ENCODE measurements around the gene CYTH4.

DNA sequence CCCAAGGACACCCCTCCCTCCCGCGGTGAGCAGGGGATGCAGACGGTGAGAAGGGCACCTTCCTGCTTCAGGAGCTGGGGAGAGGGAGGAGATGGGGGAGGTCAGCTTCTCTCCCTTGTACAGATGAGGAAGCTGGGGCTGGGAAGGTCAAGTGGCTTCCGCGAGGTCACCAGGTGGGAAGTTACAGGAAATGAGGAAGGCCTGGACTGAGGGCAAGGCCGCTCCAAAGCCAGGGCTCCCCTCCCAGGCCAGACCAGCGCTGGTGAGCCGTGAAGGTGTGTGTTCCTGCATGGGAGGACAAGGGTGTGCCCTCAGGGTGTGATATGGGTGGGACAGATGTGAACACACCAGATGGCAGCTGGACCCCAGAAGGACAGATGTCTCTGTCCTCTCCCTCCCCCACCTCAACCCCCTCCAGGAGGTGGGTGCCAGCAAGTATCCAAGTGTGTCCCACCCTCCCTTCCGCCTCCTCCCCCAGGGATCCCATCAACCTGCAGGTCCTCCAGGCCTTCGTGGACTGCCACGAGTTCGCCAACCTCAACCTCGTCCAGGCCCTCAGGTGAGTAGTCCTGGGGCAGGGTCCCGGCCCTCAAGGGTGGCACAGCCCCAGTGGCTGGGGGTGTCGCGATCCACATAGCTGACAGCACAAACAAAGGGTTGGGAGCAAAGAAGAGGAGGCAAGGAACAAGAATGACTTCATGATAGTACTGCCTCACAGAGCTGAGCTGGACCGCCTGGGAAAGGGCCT is 16.6 kb downstream of the CYTH4 start:
- TF ChIP-seq RBBP5 (IDR thresholded peaks at IDR 0.05; ENCODE audit: borderline replicate concordance, low read depth, low read length) (no peak), POLR2A (IDR thresholded peaks at IDR 0.05; ENCODE audit: control extremely low read depth in 1 of 2, low read depth in 2 of 2, low read length in 2 of 2) (no peak), EZH2 (IDR thresholded peaks at IDR 0.05; ENCODE audit: low read depth, low read length, severe bottlenecking) (no peak), CBX5 (IDR thresholded peaks at IDR 0.05; ENCODE audit: low read depth, low read length) (no peak), YY1 (IDR thresholded peaks at IDR 0.05; ENCODE audit: low read depth, low read length) (no peak), CEBPB (IDR thresholded peaks at IDR 0.05; ENCODE audit: low read depth, low read length) (no peak), KDM5A (IDR thresholded peaks at IDR 0.05; ENCODE audit: low read length) (no peak), CBX8 (IDR thresholded peaks at IDR 0.05; ENCODE audit: borderline replicate concordance, low read depth, low read length) (no peak)
- TF ChIP-seq, protein P1, sequence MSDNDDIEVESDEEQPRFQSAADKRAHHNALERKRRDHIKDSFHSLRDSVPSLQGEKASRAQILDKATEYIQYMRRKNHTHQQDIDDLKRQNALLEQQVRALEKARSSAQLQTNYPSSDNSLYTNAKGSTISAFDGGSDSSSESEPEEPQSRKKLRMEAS (IDR thresholded peaks at IDR 0.05), result no peak
- TF ChIP-seq, protein P2, sequence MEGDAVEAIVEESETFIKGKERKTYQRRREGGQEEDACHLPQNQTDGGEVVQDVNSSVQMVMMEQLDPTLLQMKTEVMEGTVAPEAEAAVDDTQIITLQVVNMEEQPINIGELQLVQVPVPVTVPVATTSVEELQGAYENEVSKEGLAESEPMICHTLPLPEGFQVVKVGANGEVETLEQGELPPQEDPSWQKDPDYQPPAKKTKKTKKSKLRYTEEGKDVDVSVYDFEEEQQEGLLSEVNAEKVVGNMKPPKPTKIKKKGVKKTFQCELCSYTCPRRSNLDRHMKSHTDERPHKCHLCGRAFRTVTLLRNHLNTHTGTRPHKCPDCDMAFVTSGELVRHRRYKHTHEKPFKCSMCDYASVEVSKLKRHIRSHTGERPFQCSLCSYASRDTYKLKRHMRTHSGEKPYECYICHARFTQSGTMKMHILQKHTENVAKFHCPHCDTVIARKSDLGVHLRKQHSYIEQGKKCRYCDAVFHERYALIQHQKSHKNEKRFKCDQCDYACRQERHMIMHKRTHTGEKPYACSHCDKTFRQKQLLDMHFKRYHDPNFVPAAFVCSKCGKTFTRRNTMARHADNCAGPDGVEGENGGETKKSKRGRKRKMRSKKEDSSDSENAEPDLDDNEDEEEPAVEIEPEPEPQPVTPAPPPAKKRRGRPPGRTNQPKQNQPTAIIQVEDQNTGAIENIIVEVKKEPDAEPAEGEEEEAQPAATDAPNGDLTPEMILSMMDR (IDR thresholded peaks at IDR 0.05; ENCODE audit: control extremely low read depth in 1 of 3, insufficient read depth in 1 of 3, low read depth in 1 of 3, low read length in 3 of 3), result no peak
- TF ChIP-seq, protein P3, sequence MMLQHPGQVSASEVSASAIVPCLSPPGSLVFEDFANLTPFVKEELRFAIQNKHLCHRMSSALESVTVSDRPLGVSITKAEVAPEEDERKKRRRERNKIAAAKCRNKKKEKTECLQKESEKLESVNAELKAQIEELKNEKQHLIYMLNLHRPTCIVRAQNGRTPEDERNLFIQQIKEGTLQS (IDR thresholded peaks at IDR 0.05; ENCODE audit: insufficient read depth, low read depth, low read length), result no peak

Data from H1 (cell line).